HG03139 (cell line): Measurements from ENCODE around the gene ACAN.

Experiments
- ATAC-seq: cut with Tn5 transposase; IDR thresholded peaks from one replicate; pipeline ENCODE4 v1.9.1; 2021; ENCODE audit not compliant: unreplicated experiment

Gene ACAN

GRCh38 chr15:88918738-88919137 lies 115.5 kb downstream of the ACAN start:
- no peak for ATAC-seq

GRCh38 chr15:88920186-88920891 lies 117.1 kb downstream of the ACAN start:
- ATAC-seq: no peak

GRCh38 chr15:88920892-88921435 lies 117.7 kb downstream of the ACAN start:
- peak; percentile 59 for ATAC-seq
